ENCODE measurements around the gene SKA3.
"Not testable (repeated sequence)": the region's sequence is repeated elsewhere in the genome, so short reads cannot be mapped to it uniquely, and the experiment has no call there.

Gene SKA3
- total RNA-seq = 1.4 to 10.0 (median 5.2) reads per million in 18 experiments

DNA sequence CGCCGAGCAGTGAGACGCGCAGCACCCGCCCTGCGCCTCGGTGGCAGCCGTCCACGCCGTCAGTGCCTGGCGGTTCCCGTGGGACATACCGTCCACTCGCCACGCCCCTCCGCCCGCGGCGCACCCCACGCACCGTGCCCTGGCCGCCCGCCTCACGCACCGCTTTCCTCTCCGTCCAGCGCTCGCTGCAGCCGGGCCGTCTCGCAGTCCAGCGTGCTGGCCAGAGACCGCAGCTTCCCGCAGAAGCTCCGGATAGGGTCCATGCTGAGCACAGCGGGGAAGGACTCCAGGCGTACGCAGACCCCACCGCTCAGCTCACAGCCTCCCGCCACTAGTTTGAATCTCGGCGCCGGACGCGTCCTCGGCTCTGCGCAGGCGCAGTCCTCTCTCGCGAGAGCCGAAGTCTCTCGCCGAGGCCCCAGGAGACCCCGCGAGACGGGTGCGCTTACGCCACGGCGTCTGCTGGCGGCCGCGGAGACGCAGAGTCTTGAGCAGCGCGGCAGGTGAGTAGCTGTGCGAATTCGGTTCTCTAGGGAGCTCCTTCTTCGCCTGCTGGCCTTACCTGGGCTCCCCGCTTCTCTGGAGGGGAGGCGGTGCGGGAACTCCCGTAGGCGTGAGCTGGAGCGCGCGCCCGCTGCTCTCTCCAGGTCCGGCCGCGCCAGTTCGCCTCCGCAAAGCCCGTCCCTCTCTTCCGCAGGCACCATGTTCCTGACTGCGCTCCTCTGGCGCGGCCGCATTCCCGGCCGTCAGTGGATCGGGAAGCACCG, at the start of gene SKA3, which contains the start of gene MRPL57:
SKA3 (minus strand) TSS at position 338 of the 767 bp plus-strand sequence; CDS start at position 263, 75 bp downstream.
MRPL57 (plus strand) TSS at position 444 of the 767 bp plus-strand sequence; CDS start at position 703, 259 bp downstream.
- DNase-seq = peak; percentile 96 to 97

GRCh38 chr13:21225082-21225481, 48.7 kb upstream of the SKA3 start:
- DNase-seq = no peak

- DNase-seq = no peak
Measured at GRCh38 chr13:21221268-21221667, 44.9 kb upstream of the SKA3 start.

GRCh38 chr13:21219716-21220115, 43.4 kb upstream of the SKA3 start:
- not testable (repeated sequence) for DNase-seq

DNA sequence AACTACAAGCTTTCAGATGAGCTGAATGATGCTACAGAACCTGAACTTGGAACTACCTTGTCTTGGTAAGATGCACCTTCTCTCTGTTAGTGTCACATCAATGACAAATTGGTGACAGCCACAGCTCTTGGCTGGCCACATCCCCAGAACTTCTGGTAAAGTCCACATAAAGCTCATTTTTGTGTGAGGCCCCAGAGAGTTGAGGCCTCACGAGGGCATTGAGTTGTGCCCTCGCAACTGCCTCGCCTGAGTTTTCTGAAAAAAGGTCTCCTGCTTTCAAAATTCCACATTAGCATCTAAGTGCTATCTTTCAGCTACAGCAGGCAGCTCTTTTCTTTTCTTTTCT, 42.7 kb upstream of the SKA3 start:
- no peak for DNase-seq

DNA sequence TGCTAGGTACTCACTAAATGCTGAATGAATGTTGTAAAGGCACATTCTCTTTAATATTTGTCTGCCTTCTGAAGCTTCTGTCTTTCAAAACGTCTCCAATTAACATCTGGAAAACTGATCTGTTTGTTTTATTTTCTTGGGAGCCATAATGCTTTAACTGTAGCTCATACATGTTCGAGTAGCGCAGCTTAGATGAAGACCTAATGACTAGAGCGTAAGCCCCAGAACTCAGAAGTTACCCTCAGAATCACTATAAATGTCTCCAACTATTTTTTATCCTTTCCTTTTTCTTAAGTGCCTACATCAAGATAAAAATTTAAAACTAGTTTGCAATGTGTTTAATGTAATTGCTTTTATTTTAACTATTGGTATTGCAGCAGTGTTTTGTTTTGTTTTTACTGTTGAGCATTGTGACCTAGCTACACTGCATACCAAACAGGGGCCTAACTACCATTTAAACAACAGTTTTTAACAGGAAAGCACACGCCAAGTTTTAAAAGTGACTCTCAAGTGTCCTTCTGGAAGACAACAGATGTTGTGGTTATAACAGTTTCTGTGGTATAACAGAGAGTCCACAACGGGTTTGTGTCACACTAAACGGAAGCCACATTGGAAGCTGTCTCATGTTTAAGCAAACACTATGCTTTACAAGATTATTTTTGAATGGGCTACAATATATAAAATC, 42.1 kb upstream of the SKA3 start:
- DNase-seq = no peak

GRCh38 chr13:21216332-21216731, 40.0 kb upstream of the SKA3 start:
- DNase-seq = no peak

DNA sequence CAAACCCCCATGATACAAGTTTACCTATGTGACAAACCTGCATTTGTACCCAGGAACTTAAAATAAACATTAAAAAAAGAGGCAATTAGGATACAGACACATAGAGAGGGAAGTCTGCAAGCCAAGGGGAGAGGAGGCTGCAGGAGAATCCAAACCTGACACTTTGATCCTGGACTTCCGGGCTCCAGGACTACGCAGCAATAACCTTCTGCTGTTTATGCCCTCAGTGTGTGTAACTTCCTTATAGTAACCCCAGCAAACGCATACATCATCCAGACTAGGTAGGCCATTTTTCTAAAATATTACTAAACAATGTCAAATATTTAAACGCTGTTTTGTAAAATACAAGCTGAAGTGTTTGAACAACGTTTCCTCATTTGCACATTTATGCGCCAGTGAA, 39.1 kb upstream of the SKA3 start:
- not testable (repeated sequence) for DNase-seq

DNA sequence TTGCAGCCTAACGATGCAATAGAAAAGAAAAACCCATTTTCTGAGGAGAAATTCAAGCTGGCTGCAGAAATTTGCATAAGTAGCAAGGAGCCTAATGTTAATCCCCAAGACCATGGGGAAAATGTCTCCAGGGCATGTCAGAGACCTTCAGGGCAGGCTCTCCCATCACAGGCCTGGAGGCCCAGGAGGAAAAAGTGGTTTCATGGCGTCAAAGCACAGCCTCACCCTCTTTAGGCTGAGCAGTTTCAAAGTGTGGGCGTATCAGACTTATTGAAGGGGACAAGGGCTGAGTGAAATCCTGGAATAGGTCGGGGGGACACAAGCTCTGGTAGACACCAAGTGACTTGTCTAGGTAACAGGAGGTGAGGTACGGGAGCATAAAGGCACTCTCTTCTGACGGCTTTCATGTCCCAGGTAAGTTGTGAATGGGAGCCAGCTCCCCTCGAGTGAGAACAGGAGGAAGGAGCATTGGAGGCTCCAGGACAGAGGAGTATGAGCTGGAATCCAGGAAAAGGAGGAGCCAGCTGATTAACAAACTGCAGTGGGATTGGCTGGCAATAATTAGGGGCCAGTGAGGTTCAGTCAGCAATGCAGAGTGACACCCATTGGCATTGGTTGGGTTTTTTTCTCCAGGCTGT, 35.9 kb upstream of the SKA3 start:
- no peak for DNase-seq

DNA sequence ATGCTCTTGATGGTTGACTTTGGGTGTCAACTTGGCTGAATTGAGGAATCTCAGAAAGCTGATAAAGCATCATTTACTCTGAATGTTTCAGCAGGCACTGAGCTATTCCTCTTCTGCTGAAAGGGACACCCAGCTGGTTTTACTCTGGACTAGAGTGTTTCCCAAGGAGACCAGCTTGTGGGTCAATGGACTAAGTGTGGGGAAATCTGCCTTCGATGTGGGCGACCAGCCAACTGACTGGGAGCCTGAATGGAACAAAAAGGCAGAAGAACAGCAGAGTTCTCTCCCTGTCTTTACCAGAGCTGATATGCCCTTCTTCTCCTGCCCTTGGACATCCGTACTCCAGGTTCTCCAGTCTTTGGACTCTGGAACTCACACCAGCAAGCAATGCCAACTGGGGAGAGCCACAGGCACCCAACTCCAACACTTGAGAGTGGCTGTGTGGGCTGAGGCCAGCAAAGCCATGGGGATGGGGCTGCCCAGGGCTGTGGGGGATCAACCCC, 32.4 kb upstream of the SKA3 start:
- no peak for DNase-seq

DNA sequence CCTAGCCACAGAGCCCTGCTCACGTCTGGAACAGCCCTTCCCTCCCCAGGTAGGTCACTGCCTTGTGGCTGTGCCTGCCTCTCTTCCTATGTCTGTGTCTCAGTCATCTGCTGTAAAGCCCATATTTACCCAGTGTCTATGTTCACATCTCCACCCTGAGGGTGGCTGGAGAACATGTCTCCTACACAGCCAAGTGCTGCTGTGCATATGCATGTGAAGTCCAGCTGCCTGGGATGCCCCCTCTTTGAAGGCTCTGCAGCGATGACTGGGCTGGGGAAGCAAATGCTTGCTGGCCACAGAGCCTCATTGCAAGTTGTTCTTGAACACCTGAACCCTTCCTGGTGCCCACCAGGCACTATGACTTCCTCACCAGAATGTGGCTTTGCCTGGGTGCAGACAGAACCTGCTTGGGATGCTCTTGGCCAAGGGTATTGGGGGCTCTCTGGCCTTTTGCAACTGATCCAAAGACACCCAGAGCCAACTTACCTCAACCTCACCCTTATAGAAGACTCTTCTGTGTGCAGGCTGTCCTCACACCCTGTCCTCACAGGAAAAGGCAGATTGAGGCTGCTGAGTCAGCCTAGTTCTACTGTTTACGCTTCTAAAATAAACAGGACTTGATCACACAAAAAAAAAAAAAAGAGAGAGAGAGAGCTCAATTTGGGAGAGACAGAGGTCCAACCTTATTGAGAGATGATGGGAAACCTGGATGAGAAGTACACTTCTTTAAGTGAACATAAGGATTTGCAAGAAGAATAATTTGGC, 26.6 kb upstream of the SKA3 start:
- DNase-seq = no peak

DNA sequence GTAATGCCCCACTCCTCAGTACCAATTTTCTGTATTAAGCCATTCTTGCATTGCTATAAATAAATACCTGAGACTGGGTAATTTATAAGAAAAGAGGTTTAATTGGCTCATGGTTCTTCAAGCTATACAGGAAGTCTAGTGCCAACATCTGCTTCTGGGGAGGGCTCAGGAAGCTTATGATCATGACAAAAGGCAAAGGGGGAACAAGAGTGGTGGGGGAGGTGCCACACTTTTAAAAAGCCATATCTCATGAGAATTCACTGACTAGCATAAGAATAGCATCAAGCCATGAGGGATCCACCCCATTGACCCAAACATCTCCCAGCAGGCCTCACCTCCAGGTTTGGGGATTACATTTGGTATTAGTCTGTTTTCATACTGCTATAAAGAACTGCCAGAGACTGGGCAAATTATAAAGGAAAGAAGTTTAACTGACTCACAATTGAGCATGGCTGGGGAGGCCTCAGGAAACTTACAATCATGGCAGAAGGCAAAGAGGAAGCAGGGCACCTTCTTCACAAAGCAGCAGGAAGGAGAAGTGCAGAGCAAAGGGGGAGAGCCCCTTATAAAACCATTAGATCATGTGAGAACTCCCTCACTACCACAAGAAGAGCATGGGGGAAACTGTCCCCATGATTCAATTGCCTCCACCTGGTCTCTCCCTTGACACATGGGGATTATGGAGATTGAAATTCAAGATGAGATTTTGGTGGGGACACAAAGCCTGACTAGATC, 25.3 kb upstream of the SKA3 start:
- DNase-seq = not testable (repeated sequence)

DNA sequence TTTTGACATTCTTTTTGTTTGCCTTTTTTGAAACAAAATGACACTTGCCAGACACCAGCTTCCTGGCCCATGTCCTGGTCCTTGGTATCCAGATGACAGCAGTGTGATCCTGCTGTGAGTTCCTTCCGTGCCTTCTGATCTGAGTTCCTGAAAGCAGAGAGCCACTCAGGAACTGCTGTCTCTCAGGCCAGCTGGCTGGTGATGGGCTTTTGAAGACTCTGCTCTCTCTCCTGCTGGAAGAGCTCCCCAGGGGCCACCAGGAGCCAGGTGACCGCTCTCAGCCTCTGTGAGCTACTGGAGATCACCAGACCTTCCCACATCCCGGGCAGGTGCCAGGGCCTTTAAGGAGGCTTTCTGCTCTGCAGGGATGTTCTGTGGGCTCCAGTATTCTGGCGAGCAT, 22.0 kb upstream of the SKA3 start:
- DNase-seq = not testable (repeated sequence)

DNA sequence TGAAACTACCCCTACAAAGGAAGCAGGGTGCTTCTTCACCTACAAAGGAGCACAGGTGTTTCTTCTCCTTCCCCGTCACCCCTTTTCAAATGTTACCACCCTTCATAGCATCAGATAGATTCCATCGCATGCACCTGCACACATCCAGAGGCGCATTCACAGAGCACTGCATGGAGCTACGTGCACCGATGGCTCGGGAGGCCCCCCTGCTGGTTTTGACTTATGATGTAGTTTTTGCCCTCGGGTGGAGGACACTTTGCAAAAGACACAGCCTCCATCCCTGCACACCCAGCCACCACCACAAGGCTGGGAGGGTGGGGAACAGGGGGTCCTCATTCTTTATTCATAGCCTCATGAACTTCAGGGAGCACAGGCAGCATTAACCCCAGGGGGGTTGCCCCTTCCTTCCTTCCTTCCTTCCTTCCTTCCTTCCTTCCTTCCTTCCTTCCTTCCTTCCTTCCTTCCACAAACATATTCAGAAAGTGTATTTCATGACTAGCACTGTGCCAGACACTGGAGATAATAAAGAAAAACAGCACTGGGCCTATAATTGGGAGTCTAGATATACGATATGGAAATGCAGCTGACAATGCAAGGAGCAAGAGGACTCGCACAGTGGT, 21.4 kb upstream of the SKA3 start:
- not testable (repeated sequence) for DNase-seq

- DNase-seq = not testable (repeated sequence)
Measured at GRCh38 chr13:21194756-21195155, 18.4 kb upstream of the SKA3 start.

DNA sequence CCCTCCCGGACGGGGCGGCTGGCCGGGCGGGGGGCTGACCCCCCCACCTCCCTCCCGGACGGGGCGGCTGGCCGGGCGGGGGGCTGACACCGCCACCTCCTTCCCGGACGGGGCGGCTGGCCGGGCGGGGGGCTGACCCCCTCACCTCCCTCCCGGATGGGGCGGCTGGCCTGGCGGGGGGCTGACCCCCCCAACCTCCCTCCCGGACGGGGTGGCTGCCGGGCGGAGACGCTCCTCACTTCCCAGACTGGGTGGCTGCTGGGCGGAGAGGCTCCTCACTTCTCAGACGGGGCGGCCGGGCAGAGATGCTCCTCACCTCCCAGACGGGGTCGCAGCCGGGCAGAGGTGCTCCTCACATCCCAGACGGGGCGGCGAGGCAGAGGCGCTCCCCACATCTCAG, 10.1 kb upstream of the SKA3 start:
- DNase-seq = not testable (repeated sequence)

DNA sequence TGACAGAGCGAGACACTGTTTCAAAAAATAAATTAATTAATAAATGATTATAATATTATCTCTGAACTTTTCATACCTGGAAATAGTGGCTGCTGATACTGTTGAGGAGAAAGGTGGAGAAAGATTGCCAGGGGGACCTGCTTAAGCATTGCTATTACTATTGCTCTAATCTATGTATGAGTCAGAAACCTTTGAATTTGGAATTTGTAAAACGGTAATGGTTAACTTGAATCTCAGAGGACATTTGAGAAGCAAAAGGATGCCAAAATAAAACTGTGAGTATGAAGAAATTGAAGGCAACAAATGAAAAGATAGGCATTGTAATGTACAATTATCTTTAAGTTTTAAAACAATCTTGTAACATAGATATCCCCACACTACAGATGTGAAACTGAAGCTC, 5.3 kb upstream of the SKA3 start:
- no peak for DNase-seq

DNA sequence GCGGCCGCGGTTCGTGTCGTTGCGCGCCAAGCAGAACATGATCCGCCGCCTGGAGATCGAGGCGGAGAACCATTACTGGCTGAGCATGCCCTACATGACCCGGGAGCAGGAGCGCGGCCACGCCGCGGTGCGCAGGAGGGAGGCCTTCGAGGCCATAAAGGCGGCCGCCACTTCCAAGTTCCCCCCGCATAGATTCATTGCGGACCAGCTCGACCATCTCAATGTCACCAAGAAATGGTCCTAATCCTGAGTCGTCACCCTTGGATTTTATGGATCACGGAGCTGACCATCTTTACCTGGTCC, 581 bp upstream of the SKA3 start:
- DNase-seq = no peak

GRCh38 chr13:21175656-21176214, 617 bp downstream of the SKA3 start:
- DNase-seq = peak; percentile 15 to 29

DNA sequence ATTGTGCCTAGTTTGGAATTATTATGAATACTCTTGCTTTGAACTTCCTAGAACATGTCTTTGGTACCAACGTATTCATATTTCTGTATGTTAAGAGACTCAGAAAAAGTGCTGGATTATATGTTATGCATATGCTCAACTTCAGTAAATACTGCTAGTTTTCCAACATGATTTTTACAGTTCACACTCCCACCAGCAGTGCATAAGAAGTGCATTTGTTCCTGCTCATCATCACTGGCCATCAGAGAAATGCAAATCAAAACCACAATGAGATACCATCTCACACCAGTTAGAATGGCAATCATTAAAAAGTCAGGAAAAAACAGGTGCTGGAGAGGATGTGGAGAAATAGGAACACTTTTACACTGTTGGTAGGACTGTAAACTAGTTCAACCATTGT, 2.6 kb downstream of the SKA3 start:
- DNase-seq = not testable (repeated sequence)

DNA sequence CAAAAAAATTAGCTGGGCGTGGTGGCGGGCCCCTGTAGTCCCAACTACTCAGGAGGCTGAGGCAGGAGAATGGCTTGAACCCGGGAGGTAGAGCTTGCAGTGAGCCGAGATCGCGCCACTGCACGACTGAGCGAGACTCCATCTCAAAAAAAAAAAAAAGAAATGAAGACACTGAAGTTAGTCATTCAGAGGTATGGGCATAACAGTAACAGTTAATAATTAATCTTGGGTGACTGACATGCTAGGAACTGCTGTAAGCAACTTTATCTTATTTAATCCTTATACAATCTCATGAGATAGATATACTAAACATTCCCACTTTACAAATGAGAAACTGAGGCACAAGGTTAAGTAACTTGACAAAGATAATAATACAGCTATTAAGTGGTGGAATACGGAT, 4.9 kb downstream of the SKA3 start:
- no peak for DNase-seq
